ENCODE results near the gene ELF2. TPM values are rescaled to one million over a fixed set of nuclear protein-coding genes. Genes with fewer than 3 reads are reported as not detected.
"Not testable (repeated sequence)": the region's sequence is repeated elsewhere in the genome, so short reads cannot be mapped to it uniquely, and the experiment has no call there.

The ELF2 gene
- total RNA-seq, 1 donor from 2014 or later, result 44.4 TPM

GRCh38 chr4:139167774-139168444 lies 9.1 kb downstream of the ELF2 start:
- no peak overlapping the region for H3K4me3 ChIP-seq
- peaks cover 44% of the 10 kb centered on the region for H3K4me1 ChIP-seq
- H3K27ac ChIP-seq, result no peak overlapping the region
- H3K9me3 ChIP-seq, result no peaks in the 10 kb centered on the region
- intact Hi-C loops (cut with DNase I), result no loop called here
- no peaks in the 10 kb centered on the region for H3K36me3 ChIP-seq
- TF ChIP-seq POLR2AphosphoS5 (IDR thresholded peaks at IDR 0.05; ENCODE audit: insufficient read depth in 1 of 2, low read depth in 1 of 2) (peak in 1 of 2 donors; percentile 75), POLR2A (IDR thresholded peaks at IDR 0.05) (no peak)
- DNase-seq (ENCODE audit: extremely low spot score in 2 of 2), result no peak
- no peaks in the 10 kb centered on the region for H3K27me3 ChIP-seq

GRCh38 chr4:139164731-139165130 lies 12.3 kb downstream of the ELF2 start:
- peaks cover 29% of the 10 kb centered on the region for H3K4me1 ChIP-seq
- no peaks in the 10 kb centered on the region for H3K36me3 ChIP-seq
- intact Hi-C loops (cut with DNase I), result no loop called here
- H3K27ac ChIP-seq, result no peak overlapping the region
- DNase-seq (ENCODE audit: extremely low spot score in 2 of 2), result no peak
- no peak overlapping the region for H3K4me3 ChIP-seq
- no peaks in the 10 kb centered on the region for H3K27me3 ChIP-seq
- TF ChIP-seq POLR2AphosphoS5 (IDR thresholded peaks at IDR 0.05; ENCODE audit: insufficient read depth in 1 of 2, low read depth in 1 of 2), result no peak
- no peak for TF ChIP-seq POLR2A (IDR thresholded peaks at IDR 0.05)
- no peak for TF ChIP-seq CTCF (IDR thresholded peaks at IDR 0.05)
- H3K9me3 ChIP-seq, result no peaks in the 10 kb centered on the region

- no peak overlapping the region for H3K27ac ChIP-seq
- no peaks in the 10 kb centered on the region for H3K36me3 ChIP-seq
- no peak overlapping the region for H3K4me3 ChIP-seq
- peaks cover 25% of the 10 kb centered on the region for H3K4me1 ChIP-seq
- no peak for DNase-seq (ENCODE audit: extremely low spot score in 2 of 2)
- TF ChIP-seq CTCF (IDR thresholded peaks at IDR 0.05) (no peak), POLR2A (IDR thresholded peaks at IDR 0.05) (no peak), POLR2AphosphoS5 (IDR thresholded peaks at IDR 0.05; ENCODE audit: insufficient read depth in 1 of 2, low read depth in 1 of 2) (no peak)
- no peaks in the 10 kb centered on the region for H3K9me3 ChIP-seq
- intact Hi-C loops (cut with DNase I), result no loop called here
- H3K27me3 ChIP-seq, result no peaks in the 10 kb centered on the region
These were observed 13.2 kb downstream of the ELF2 start for GRCh38 chr4:139163806-139164206.

GRCh38 chr4:139157977-139158376 lies 19.0 kb downstream of the ELF2 start:
- H3K27me3 ChIP-seq; intact Hi-C loops (cut with DNase I); H3K9me3 ChIP-seq; H3K27ac ChIP-seq; H3K4me1 ChIP-seq; DNase-seq (ENCODE audit: extremely low spot score in 2 of 2); H3K4me3 ChIP-seq; H3K36me3 ChIP-seq: not testable (repeated sequence)

- Histone ChIP-seq H3K27ac (no peak overlapping the region), H3K4me1 (peaks cover 6% of the 10 kb centered on the region), H3K9me3 (no peaks in the 10 kb centered on the region), H3K4me3 (no peak overlapping the region), H3K27me3 (no peaks in the 10 kb centered on the region), H3K36me3 (no peaks in the 10 kb centered on the region)
- no peak for DNase-seq (ENCODE audit: extremely low spot score in 2 of 2)
- TF ChIP-seq CTCF (IDR thresholded peaks at IDR 0.05) (no peak), POLR2AphosphoS5 (IDR thresholded peaks at IDR 0.05; ENCODE audit: insufficient read depth in 1 of 2, low read depth in 1 of 2) (no peak), POLR2A (IDR thresholded peaks at IDR 0.05) (no peak)
- intact Hi-C loops (cut with DNase I), result no loop called here
These were observed 22.0 kb downstream of the ELF2 start for GRCh38 chr4:139154952-139155557.

GRCh38 chr4:139154538-139154937 lies 22.5 kb downstream of the ELF2 start:
- no peaks in the 10 kb centered on the region for H3K9me3 ChIP-seq
- no peaks in the 10 kb centered on the region for H3K27me3 ChIP-seq
- H3K36me3 ChIP-seq, result no peaks in the 10 kb centered on the region
- no peak for DNase-seq (ENCODE audit: extremely low spot score in 2 of 2)
- H3K27ac ChIP-seq, result no peak overlapping the region
- TF ChIP-seq POLR2AphosphoS5 (IDR thresholded peaks at IDR 0.05; ENCODE audit: insufficient read depth in 1 of 2, low read depth in 1 of 2) (no peak), POLR2A (IDR thresholded peaks at IDR 0.05) (no peak), CTCF (IDR thresholded peaks at IDR 0.05) (no peak)
- H3K4me3 ChIP-seq, result no peak overlapping the region
- intact Hi-C loops (cut with DNase I), result no loop called here
- peaks cover 6% of the 10 kb centered on the region for H3K4me1 ChIP-seq

Data from vagina (tissue), 2 donors.